Measurements from ENCODE around the gene ARHGAP12.

GRCh38 chr10:31974434-31975124, 45.9 kb upstream of the ARHGAP12 start:
- TF ChIP-seq EZH2 (IDR thresholded peaks at IDR 0.05; ENCODE audit: borderline replicate concordance, low read depth, low read length, severe bottlenecking) (no peak), CTCF (IDR thresholded peaks at IDR 0.05; ENCODE audit: borderline replicate concordance, extremely low read depth, low read length, poor library complexity, severe bottlenecking) (no peak)

All from DND-41 (cell line).